Stimulated activated CD4-positive, alpha-beta T cell treated with anti-CD3 and anti-CD28 coated beads, TNF-alpha, amount 100 ng/mL, for 48 hours (primary cell): ENCODE data around the gene CGNL1.

Experiments used
- DNase-seq, 3 donors: peaks; one replicate each; pipeline ENCODE4 v3.0.0-alpha.2; 2020; ENCODE audit warnings: low read depth in 3 of 3

CGNL1 gene

GRCh38 chr15:57596978-57597377 lies 220.7 kb downstream of the CGNL1 start:
- DNase-seq = no peak

- DNase-seq = no peak
Observed at GRCh38 chr15:57597431-57597830, 221.1 kb downstream of the CGNL1 start.

- DNase-seq = no peak
Observed at GRCh38 chr15:57598346-57598745, 222.0 kb downstream of the CGNL1 start.

GRCh38 chr15:57599296-57599810 lies 223.0 kb downstream of the CGNL1 start:
- DNase-seq = no peak

GRCh38 chr15:57600197-57600596 lies 223.9 kb downstream of the CGNL1 start:
- no peak for DNase-seq
